ENCODE results near the gene SYNDIG1L. TPM values are rescaled to one million over a fixed set of nuclear protein-coding genes. Genes with fewer than 3 reads are reported as not detected.

Gene SYNDIG1L
- total and polyA plus RNA-seq, 10 of the 15 experiments (the other 5 are each of a cell fraction or from before 2014, with no cell fraction given), result 0.04 TPM; not detected in 9

DNA sequence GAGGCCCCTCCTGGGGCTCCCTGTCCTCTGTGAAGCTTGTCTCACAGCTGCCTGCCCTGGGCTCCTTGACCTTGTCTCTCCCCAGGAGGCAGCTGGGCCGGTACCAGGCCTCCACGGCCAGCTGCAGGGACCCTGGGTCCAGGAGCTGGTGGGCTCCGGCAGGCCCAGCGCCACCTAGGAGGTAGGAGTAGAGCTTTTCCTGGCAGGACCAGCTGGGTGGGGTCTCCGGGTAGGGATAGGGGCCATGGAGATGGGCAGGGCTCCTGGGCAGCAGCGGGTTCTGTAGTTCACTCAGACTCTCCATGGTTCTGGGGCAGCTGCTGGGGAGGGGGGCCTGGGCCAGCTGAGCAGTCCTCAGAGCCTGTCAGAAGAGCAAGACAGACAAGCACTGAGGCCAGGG is 16.6 kb downstream of the SYNDIG1L start:
- H3K27ac ChIP-seq (ENCODE audit: control insufficient read depth, insufficient read depth), result no peak overlapping the region
- DNase-seq (ENCODE audit: low read depth, low spot score) (no peak), FAIRE-seq (no peak), ATAC-seq (no peak)
- H3K36me3 ChIP-seq (ENCODE audit: control insufficient read depth in 2 of 2, insufficient read depth in 2 of 2, low read length in 1 of 2), result no peaks in the 10 kb centered on the region
- ChIA-PET CTCF (interaction anchor here (1.0 kb wide), 1 partner anchor 41 kb away, joined by 3 read pairs; no protein-coding TSS in a partner anchor), SMC1A (ENCODE audit: uncharacterized antibody, unreplicated experiment) (no interaction called here), POLR2A (no interaction called here), RAD21 (ENCODE audit: unreplicated experiment) (no interaction called here)
- no peaks in the 10 kb centered on the region for H3K9me3 ChIP-seq (replicated peaks; ENCODE audit: control insufficient read depth, insufficient read depth, low read length)
- peaks cover 0 to 3% of the 10 kb centered on the region in 2 experiments; a peak in 2 of 4 replicates for H3K27me3 ChIP-seq (replicated peaks in 1 of 2; ENCODE audit: control insufficient read depth in 2 of 2, insufficient read depth in 2 of 2, low read length in 1 of 2)
- WGBS (ENCODE audit: insufficient coverage, insufficient replicate concordance, low lambda C conversion rate, missing lambda C conversion rate), result 28% methylated on average over 6 of the region's 6 CpGs
- H3K4me2 ChIP-seq (ENCODE audit: control insufficient read depth, insufficient read depth), result no peak overlapping the region
- intact Hi-C loops (cut with micrococcal nuclease; ENCODE audit: unreplicated experiment) (no loop called here), in situ Hi-C loops (cut with MboI) (no loop called here)
- no peak overlapping the region for H2AFZ ChIP-seq (ENCODE audit: control insufficient read depth, low read depth, low read length)
- no peak overlapping the region for H3K9ac ChIP-seq (ENCODE audit: control insufficient read depth, insufficient read depth, low read length)
- H3K4me1 ChIP-seq (ENCODE audit: control insufficient read depth, insufficient read depth, low read length), result no peaks in the 10 kb centered on the region
- BruUV-seq (replicated peaks), result no TSS peak
- H4K20me1 ChIP-seq (ENCODE audit: control insufficient read depth, insufficient read depth), result no peaks in the 10 kb centered on the region
- H3K79me2 ChIP-seq (ENCODE audit: control insufficient read depth, insufficient read depth, low read length), result no peaks in the 10 kb centered on the region
- no peak for TF ChIP-seq PAX5 (IDR thresholded peaks at IDR 0.05; ENCODE audit: borderline replicate concordance, low read depth, low read length)
- no peak for TF ChIP-seq MTA2 (IDR thresholded peaks at IDR 0.05; ENCODE audit: low read depth)
- no peak for TF ChIP-seq CHD4 (IDR thresholded peaks at IDR 0.05)
- TF ChIP-seq RELA (IDR thresholded peaks at IDR 0.05; ENCODE audit: borderline replicate concordance, partially characterized antibody), result no peak
- TF ChIP-seq RAD51 (IDR thresholded peaks at IDR 0.05), result no peak
- TF ChIP-seq, protein P1, sequence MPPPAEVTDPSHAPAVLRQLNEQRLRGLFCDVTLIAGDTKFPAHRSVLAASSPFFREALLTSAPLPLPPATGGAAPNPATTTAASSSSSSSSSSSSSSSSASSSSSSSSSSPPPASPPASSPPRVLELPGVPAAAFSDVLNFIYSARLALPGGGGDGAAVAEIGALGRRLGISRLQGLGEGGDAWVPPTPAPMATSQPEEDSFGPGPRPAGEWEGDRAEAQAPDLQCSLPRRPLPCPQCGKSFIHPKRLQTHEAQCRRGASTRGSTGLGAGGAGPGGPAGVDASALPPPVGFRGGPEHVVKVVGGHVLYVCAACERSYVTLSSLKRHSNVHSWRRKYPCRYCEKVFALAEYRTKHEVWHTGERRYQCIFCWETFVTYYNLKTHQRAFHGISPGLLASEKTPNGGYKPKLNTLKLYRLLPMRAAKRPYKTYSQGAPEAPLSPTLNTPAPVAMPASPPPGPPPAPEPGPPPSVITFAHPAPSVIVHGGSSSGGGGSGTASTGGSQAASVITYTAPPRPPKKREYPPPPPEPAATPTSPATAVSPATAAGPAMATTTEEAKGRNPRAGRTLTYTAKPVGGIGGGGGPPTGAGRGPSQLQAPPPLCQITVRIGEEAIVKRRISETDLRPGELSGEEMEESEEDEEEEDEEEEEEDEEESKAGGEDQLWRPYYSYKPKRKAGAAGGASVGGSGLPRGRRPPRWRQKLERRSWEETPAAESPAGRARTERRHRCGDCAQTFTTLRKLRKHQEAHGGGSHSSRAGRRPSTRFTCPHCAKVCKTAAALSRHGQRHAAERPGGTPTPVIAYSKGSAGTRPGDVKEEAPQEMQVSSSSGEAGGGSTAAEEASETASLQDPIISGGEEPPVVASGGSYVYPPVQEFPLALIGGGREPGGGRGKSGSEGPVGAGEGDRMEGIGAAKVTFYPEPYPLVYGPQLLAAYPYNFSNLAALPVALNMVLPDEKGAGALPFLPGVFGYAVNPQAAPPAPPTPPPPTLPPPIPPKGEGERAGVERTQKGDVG (CRISPR knock-in tag; IDR thresholded peaks at IDR 0.05), result no peak
- no peak for TF ChIP-seq ZSCAN29 (IDR thresholded peaks at IDR 0.05)
- no peak overlapping the region for H3K4me3 ChIP-seq

Data from GM12878 (cell line).